Skin of body (tissue), 2 donors: ENCODE results near the gene ZNF519. TPM values are rescaled to one million over a fixed set of nuclear protein-coding genes. Genes with fewer than 3 reads are reported as not detected.
"Not testable (repeated sequence)": the region's sequence is repeated elsewhere in the genome, so short reads cannot be mapped to it uniquely, and the experiment has no call there.

Experiments
- DNase-seq: peaks from one replicate; lab custom pipeline; 2025; lab: John Stamatoyannopoulos, UW
- total RNA-seq: library from RNA; depleted of rRNA; stranded (reverse); fragments of >200 nt; gene quantifications from one replicate; pipeline ENCODE4 v1.2.3, GENCODE V29; 2014

The ZNF519 gene
- total RNA-seq = 12.1 TPM

DNA sequence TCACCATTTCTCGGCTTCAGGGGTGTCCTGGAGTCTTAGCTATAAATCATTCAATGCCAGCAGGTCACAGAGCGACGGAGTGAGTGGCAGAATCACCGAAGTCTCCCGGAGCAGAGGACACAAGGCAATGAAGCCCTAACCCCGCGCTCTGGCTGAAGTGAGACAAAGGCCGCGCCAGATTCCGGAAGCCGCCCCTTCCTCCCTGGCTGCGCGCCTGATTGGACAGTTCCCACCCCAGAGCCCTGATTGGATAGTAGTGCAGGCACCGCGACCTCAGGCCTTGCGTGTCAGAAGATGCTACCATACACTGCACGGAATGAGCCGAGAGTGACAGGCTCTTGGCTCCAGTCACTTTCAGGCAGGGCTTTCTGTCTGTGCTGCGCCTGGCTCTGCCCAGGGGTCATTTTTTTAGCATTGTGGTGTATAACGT, at the start of gene ZNF519:
TSS of gene ZNF519 (minus strand) at position 165 of the 430 bp plus-strand sequence. CDS start at position 7, 158 bp downstream.
- peak; percentile 95 for DNase-seq

- DNase-seq = no peak
Observed at GRCh38 chr18:14179306-14179705, 47.1 kb upstream of the ZNF519 start.

GRCh38 chr18:14178321-14179196, 46.3 kb upstream of the ZNF519 start:
- DNase-seq = not testable (repeated sequence)

GRCh38 chr18:14177540-14178320, 45.5 kb upstream of the ZNF519 start:
- DNase-seq = not testable (repeated sequence)

DNA sequence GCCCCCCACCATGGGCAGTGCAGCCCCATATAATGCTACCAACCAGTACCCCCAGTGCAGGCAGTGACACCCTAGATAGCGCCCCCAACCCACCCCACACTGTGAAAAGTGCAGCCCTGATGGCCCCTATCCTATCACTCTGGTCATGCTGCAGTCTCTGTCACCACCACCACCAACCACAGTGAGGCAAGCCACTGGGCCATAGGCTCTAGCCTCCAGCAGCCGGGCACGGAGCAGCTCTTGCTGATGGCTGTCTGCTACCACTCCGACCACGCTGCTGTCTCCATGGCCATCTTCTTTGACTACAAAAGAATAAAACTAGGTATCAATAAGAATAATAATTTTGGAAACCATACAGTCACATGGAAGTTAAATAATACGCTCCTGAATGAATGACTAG, 43.2 kb upstream of the ZNF519 start:
- not testable (repeated sequence) for DNase-seq

DNA sequence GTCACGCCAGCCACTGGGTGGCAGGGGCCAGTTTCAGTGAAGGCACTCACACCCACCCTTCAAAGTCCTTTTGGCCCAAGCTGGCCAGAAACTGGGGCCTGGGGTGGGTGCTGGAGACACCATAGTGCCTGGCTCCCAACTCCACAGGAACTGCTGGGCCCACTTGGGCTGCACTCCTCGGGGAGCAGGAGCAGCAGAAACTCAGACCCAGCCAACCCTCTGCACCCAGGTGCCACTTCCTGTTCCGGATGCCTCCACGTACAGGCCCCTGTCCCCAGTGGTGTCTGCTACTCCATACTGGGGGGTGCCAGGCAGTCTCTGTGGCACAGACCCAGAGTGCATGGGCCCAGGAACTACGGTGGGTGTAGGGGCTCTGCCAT, 42.5 kb upstream of the ZNF519 start:
- DNase-seq = no peak

GRCh38 chr18:14174002-14174705, 41.9 kb upstream of the ZNF519 start:
- not testable (repeated sequence) for DNase-seq

- not testable (repeated sequence) for DNase-seq
Observed at GRCh38 chr18:14173116-14173951, 41.1 kb upstream of the ZNF519 start.

- not testable (repeated sequence) for DNase-seq
Observed at GRCh38 chr18:14172142-14173115, 40.2 kb upstream of the ZNF519 start.

DNA sequence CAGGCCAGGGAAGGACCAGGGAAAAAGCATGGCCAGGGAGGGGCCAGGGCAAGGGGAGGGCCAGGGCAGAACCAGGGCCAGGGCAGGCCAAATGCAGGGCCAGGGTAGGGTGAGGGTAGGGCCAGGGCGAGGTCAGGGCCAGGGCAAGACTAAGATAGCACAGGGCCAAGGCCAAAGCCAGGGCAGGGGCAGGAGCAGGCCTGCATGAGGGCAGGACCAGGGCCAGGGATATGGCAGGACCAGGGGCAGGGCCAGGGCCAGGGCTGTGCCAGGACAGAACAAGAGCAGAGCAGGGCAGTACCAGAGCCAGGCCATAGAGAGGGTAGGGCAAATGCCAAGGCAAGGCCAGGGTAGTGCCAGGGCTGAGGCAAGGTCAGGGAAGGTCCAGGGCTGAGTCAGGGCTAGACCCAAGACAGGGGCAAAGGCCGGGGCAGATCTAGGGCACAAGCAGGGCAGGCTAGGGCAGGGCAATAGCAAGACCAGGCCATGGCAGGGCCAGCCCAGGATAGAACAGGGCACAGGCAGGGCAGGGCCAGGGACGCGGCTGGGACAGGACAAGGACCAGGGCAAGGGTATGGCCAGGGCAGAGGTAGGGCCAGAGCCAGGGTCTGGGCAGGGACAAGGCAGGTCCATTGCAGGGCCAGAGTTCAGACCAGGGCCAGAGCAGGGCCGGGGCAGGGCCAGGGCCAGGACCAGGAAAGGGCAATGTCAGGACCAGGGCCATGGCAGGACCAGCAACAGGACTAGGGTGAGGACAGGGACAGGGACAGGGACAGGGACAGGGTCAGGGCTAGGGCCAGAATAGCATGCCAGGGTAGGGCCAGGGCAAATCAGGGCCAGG, 39.3 kb upstream of the ZNF519 start:
- DNase-seq = not testable (repeated sequence)

GRCh38 chr18:14170367-14171036, 38.3 kb upstream of the ZNF519 start:
- DNase-seq = not testable (repeated sequence)

DNA sequence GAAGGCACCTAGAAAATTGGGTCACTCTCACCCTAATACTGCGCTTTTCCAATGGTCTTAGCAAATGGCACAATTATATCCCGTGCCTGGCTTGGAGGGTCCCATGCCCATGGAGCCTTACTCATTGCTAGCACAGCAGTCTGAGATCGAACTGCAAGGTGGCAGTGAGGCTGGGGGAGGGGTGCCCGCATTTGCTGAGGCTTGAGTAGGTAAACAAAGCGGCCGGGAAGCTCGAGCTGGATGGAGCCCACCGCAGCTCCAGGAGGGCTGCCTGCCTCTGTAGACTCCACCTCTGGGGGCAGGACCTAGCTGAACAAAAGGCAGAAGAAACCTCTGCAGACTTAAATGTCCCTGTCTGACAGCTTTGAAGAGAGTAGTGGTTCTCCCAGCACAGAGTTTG, 30.7 kb upstream of the ZNF519 start:
- DNase-seq = not testable (repeated sequence)

GRCh38 chr18:14151564-14152113, 19.4 kb upstream of the ZNF519 start:
- DNase-seq = not testable (repeated sequence)

DNA sequence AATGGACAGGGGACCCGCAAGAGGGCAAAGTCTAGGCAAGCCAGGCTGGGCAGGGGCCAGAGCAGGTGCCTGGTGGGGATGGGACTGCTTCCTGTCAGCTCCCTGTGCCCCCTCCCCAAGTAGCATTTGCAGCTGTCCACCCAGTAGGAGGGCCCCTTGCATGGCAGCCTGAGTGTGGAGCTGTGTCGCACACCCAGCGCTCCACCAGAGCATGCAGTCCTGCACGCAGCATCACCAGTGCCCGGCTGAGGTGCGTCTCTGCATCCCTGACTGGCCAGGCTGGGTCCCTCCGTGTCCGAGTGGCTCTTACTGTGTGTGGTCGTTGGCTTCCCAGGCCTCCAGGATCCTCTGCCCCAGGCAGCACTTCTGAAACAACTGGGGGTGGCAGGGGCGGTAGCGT, 18.5 kb upstream of the ZNF519 start:
- DNase-seq = not testable (repeated sequence)

DNA sequence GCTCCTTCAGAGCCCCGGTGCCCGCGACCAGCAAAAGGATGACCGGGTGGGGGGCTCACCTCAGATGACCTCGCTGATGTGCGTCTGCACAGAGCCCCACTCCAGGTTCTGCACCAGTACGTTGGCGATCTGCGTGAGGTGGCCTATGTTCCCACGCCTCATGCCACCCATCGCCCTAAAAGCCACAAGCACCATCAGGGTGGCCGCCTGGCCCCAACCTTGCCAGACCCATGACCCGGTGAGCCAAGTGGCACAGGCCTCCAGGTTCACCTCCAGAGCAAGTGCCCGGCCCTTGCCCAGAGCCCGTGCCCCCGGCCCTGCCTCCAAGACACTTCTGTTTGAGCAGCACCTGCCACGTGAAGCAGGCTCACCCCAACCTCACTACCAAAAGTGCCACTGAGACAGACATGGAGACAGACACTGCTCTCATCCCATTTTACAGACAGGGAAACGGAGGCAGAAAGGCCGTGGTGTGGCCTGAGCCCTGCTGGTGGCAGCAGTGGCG, 17.7 kb upstream of the ZNF519 start:
- not testable (repeated sequence) for DNase-seq

DNA sequence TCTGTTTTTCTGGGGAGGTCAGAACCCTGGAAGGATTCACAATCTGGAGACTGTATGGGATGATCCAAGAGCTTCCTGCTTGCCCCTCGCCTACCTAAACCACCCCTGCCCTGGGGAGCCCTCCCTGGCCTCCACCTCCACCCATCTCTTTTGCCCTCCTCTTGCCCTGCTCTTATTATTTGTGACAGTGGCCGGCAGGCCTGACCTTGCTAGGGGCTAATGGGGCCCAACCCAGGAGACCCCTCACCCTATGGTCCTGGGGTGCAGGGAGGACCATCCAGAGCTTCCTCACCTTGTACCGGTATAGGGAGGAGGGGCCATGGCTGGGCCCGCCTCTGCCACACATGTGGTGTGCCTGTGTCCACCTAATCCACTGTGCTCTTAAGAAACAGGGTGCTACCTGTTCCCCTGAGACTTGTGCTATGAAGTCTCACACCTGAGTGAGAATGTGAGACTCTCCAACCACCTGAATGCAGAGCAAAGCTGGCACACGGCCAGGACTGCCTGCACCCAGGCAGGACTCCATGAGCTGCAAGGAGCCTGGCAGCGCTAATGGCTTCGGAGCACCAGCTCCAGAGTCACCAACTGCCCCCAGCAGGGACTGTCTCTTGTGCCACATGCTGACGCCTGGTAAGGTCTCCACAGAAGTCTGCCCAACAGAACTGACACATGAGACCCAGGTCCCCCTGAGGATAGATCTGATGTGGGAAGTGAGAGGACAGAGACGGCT, 17.1 kb upstream of the ZNF519 start:
- not testable (repeated sequence) for DNase-seq
